ENCODE data around the gene SLC26A8.
"Not testable (repeated sequence)": the region's sequence is repeated elsewhere in the genome, so short reads cannot be mapped to it uniquely, and the experiment has no call there.

SLC26A8 gene

GRCh38 chr6:35914536-35914935 is 109.9 kb downstream of the SLC26A8 start:
- DNase-seq (ENCODE audit: low spot score) = no peak

- no peak for DNase-seq (ENCODE audit: low spot score)
Observed at GRCh38 chr6:35911871-35912653, 112.4 kb downstream of the SLC26A8 start.

- not testable (repeated sequence) for DNase-seq (ENCODE audit: low spot score)
Observed at GRCh38 chr6:35909571-35909970, 114.9 kb downstream of the SLC26A8 start.

GRCh38 chr6:35908753-35909401 is 115.6 kb downstream of the SLC26A8 start:
- DNase-seq (ENCODE audit: low spot score) = not testable (repeated sequence)

- DNase-seq (ENCODE audit: low spot score) = no peak
Observed at GRCh38 chr6:35907750-35908149, 116.7 kb downstream of the SLC26A8 start.

- DNase-seq (ENCODE audit: low spot score) = no peak
Observed at GRCh38 chr6:35906499-35906846, 118.0 kb downstream of the SLC26A8 start.

GRCh38 chr6:35905841-35906498 is 118.5 kb downstream of the SLC26A8 start:
- DNase-seq (ENCODE audit: low spot score) = no peak

- DNase-seq (ENCODE audit: low spot score) = no peak
Observed at GRCh38 chr6:35905141-35905785, 119.2 kb downstream of the SLC26A8 start.

GRCh38 chr6:35903679-35904078 is 120.8 kb downstream of the SLC26A8 start:
- DNase-seq (ENCODE audit: low spot score) = no peak

- no peak for DNase-seq (ENCODE audit: low spot score)
Observed at GRCh38 chr6:35900448-35900847, 124.0 kb downstream of the SLC26A8 start.

- DNase-seq (ENCODE audit: low spot score) = no peak
Observed at GRCh38 chr6:35898003-35898402, 126.4 kb downstream of the SLC26A8 start.

GRCh38 chr6:35897486-35897885 is 127.0 kb downstream of the SLC26A8 start:
- no peak for DNase-seq (ENCODE audit: low spot score)

- DNase-seq (ENCODE audit: low spot score) = no peak
Observed at GRCh38 chr6:35897036-35897435, 127.4 kb downstream of the SLC26A8 start.

- no peak for DNase-seq (ENCODE audit: low spot score)
Observed at GRCh38 chr6:35896228-35896627, 128.2 kb downstream of the SLC26A8 start.

- no peak for DNase-seq (ENCODE audit: low spot score)
Observed at GRCh38 chr6:35895560-35895959, 128.9 kb downstream of the SLC26A8 start.

GRCh38 chr6:35894776-35895175 is 129.7 kb downstream of the SLC26A8 start:
- no peak for DNase-seq (ENCODE audit: low spot score)

Data from AG08396 (cell line).